Loucy (cell line): Measurements from ENCODE around the gene ZNF770.

ENCODE experiments used
- H2AFZ ChIP-seq: fragments of 200-600 bp; sonication (generic); 2 replicates; pipeline ENCODE4 v1.6.0; 2016; ENCODE audit warnings: antibody characterized with exemption, mild to moderate bottlenecking, low read length, moderate library complexity
- H3F3A ChIP-seq: fragments of 200-600 bp; 2 replicates; pipeline ENCODE4 v1.6.0; 2016; ENCODE audit warnings: antibody characterized with exemption, low read depth, mild to moderate bottlenecking
- H3K27me3 ChIP-seq: fragments of 200-600 bp; sonication (generic); 2 replicates; pipeline ENCODE4 v1.6.1; 2014; ENCODE audit warnings: low read length, mild to moderate bottlenecking; ENCODE audit not compliant: insufficient read depth, poor library complexity, severe bottlenecking
- H3K36me3 ChIP-seq: fragments of 200-600 bp; sonication (generic); 2 replicates; pipeline ENCODE4 v1.6.1; 2016; ENCODE audit warnings: low read length; ENCODE audit not compliant: insufficient read depth
- H3K4me1 ChIP-seq: fragments of 200-600 bp; sonication (generic); 2 replicates; pipeline ENCODE4 v1.5.1; 2014; ENCODE audit warnings: low read length, mild to moderate bottlenecking; ENCODE audit not compliant: insufficient read depth, poor library complexity, severe bottlenecking
- H3K4me2 ChIP-seq: fragments of 200-600 bp; sonication (generic); 2 replicates; pipeline ENCODE4 v1.6.0; 2014; ENCODE audit warnings: antibody characterized with exemption, low read length, low read depth, mild to moderate bottlenecking; ENCODE audit not compliant: poor library complexity, severe bottlenecking
- H3K4me3 ChIP-seq: fragments of 200-600 bp; sonication (generic); 2 replicates; pipeline ENCODE4 v1.5.1; 2014; ENCODE audit warnings: low read length, mild to moderate bottlenecking, mixed read lengths; ENCODE audit not compliant: poor library complexity, severe bottlenecking
- H3K79me2 ChIP-seq: fragments of 200-600 bp; sonication (generic); 2 replicates; pipeline ENCODE4 v1.6.1; 2014; ENCODE audit warnings: low read length; ENCODE audit not compliant: insufficient read depth
- H3K9ac ChIP-seq: fragments of 200-600 bp; sonication (generic); 2 replicates; pipeline ENCODE4 v1.6.0; 2014; ENCODE audit warnings: mild to moderate bottlenecking, low read depth, low read length, moderate library complexity; ENCODE audit not compliant: poor library complexity, severe bottlenecking
- H3K9me2 ChIP-seq: fragments of 200-600 bp; sonication (generic); replicated peaks from 2 replicates; pipeline ENCODE4 v1.6.1; 2016; ENCODE audit warnings: low read depth, low read length, mixed read lengths
- H3K9me3 ChIP-seq: fragments of 200-600 bp; sonication (generic); 2 replicates; pipeline ENCODE4 v1.6.1; 2014; ENCODE audit warnings: mild to moderate bottlenecking, antibody characterized with exemption, low read length, low read depth; ENCODE audit not compliant: insufficient read depth
- H4K20me1 ChIP-seq: fragments of 200-600 bp; sonication (generic); 2 replicates; pipeline ENCODE4 v1.6.0; 2014; ENCODE audit warnings: antibody characterized with exemption, low read length, mild to moderate bottlenecking; ENCODE audit not compliant: insufficient read depth, poor library complexity, severe bottlenecking
- CTCF ChIP-seq: fragments of 200-600 bp; sonication (generic); conservative IDR thresholded peaks from 2 replicates; pipeline ENCODE4 v1.5.1; 2014; ENCODE audit warnings: mild to moderate bottlenecking, antibody characterized with exemption, low read length
- EZH2phosphoT487 ChIP-seq: fragments of 200-600 bp; IDR thresholded peaks from 2 replicates; pipeline ENCODE4 v1.6.1; 2018; ENCODE audit warnings: antibody characterized with exemption, mild to moderate bottlenecking, moderate library complexity, borderline replicate concordance

ZNF770 gene

GRCh38 chr15:34988027-34988902, at the start of gene ZNF770:
Gene ZNF770 (minus strand): TSS chr15:34988287. CDS start chr15:34983434, 4,853 bp downstream.
- Histone ChIP-seq H3K36me3 (peaks cover under 1% of the 10 kb centered on the region; the same call in 1 of the 2 replicates), H3K4me1 (peaks cover 34% of the 10 kb centered on the region), H2AFZ (peak within 1 kb of the TSS; percentile 99), H3K4me3 (peak within 1 kb of the TSS; percentile 98), H3K9ac (peak within 1 kb of the TSS; percentile 94), H3K27me3 (no peaks in the 10 kb centered on the region), H4K20me1 (peaks cover 34% of the 10 kb centered on the region), H3K9me2 (no peaks in the 10 kb centered on the region), H3F3A (no peaks in the 10 kb centered on the region), H3K79me2 (peaks cover 46% of the 10 kb centered on the region), H3K4me2 (peak within 1 kb of the TSS; percentile 95), H3K9me3 (no peaks in the 10 kb centered on the region)
- TF ChIP-seq EZH2phosphoT487 (no peak), CTCF (no peak)

GRCh38 chr15:35028235-35028984, 40.3 kb upstream of the ZNF770 start:
- Histone ChIP-seq H3K9ac (no peak overlapping the region), H3K9me3 (no peaks in the 10 kb centered on the region), H3K36me3 (no peaks in the 10 kb centered on the region), H3K9me2 (no peaks in the 10 kb centered on the region), H3K27me3 (no peaks in the 10 kb centered on the region), H3K4me3 (no peak overlapping the region), H4K20me1 (no peaks in the 10 kb centered on the region), H3F3A (no peaks in the 10 kb centered on the region), H2AFZ (no peak overlapping the region), H3K79me2 (no peaks in the 10 kb centered on the region), H3K4me2 (no peak overlapping the region), H3K4me1 (no peaks in the 10 kb centered on the region)
- TF ChIP-seq EZH2phosphoT487: no peak
- TF ChIP-seq CTCF: no peak

GRCh38 chr15:35023804-35024203, 35.7 kb upstream of the ZNF770 start:
- H3K9ac ChIP-seq: no peak overlapping the region
- no peak overlapping the region for H2AFZ ChIP-seq

More at GRCh38 chr15:35023804-35024203, 35.7 kb upstream of the ZNF770 start:
- no peaks in the 10 kb centered on the region for H4K20me1 ChIP-seq
- no peaks in the 10 kb centered on the region for H3K9me3 ChIP-seq
- TF ChIP-seq CTCF: no peak
- no peak for TF ChIP-seq EZH2phosphoT487
- no peaks in the 10 kb centered on the region for H3K36me3 ChIP-seq
- H3K27me3 ChIP-seq: no peaks in the 10 kb centered on the region
- no peaks in the 10 kb centered on the region for H3K9me2 ChIP-seq
- H3K4me1 ChIP-seq: no peaks in the 10 kb centered on the region
- H3K79me2 ChIP-seq: no peaks in the 10 kb centered on the region
- H3F3A ChIP-seq: no peaks in the 10 kb centered on the region
- H3K4me3 ChIP-seq: no peak overlapping the region
- H3K4me2 ChIP-seq: no peak overlapping the region
